Endothelial cell of umbilical vein (primary cell): ENCODE results near the gene C2. TPM values are rescaled to one million over a fixed set of nuclear protein-coding genes. Genes with fewer than 3 reads are reported as not detected.

Source experiments
- BruUV-seq: library from RNA; stranded (reverse); fragments of 400-500 nt; replicated peaks from 2 replicates; lab custom pipeline; 2021; lab: Mats Ljungman, UMichigan
- CTCF ChIA-PET: fragments of 300-600, 350-600 bp; sonication (Branson Sonifier 250); formaldehyde crosslinking; loops from one replicate; lab custom pipeline; 2021; ENCODE audit warnings: antibody characterized with exemption, inconsistent platforms; lab: Charles Lee
- POLR2A ChIA-PET: fragments of 300-600, 350-600 bp; sonication (Branson Sonifier 250); formaldehyde crosslinking; loops from one replicate; lab custom pipeline; 2021; ENCODE audit warnings: antibody characterized with exemption, inconsistent platforms; lab: Charles Lee
- DNase-seq: peaks from one replicate; pipeline ENCODE4 v3.0.0-alpha.2; 2011; ENCODE audit warnings: low read depth, low spot score
- FAIRE-seq: peaks from 2 replicates; lab custom pipeline; 2011; peaks lifted over from hg19 to GRCh38; lab: Jason Lieb, UNC
- H2AFZ ChIP-seq: 2 replicates; pipeline ENCODE4 v1.6.0; 2012; ENCODE audit warnings: low read depth, low read length, control low read depth, inconsistent platforms
- H3K27ac ChIP-seq: 2 replicates; pipeline ENCODE4 v1.5.1; 2011; ENCODE audit warnings: low read depth, mild to moderate bottlenecking, control low read depth, low read length, moderate library complexity; ENCODE audit not compliant: insufficient read depth
- H3K27me3 ChIP-seq, 2 experiments: 2 replicates each; pipeline versions ENCODE4 v1.6.0 to v1.6.1; 2011; ENCODE audit warnings: low read length in 2 of 2, mixed read lengths in 1 of 2; ENCODE audit not compliant: control insufficient read depth in 2 of 2, insufficient read depth in 2 of 2
- H3K36me3 ChIP-seq, 2 experiments: 2 replicates in 1 of 2; 3 replicates in 1 of 2; pipeline ENCODE4 v1.5.1; 2011; ENCODE audit warnings: low read length in 2 of 2, mild to moderate bottlenecking in 1 of 2, moderate library complexity in 1 of 2; ENCODE audit not compliant: control insufficient read depth in 2 of 2, insufficient read depth in 2 of 2; ENCODE audit errors: extremely low read depth in 1 of 2
- H3K4me1 ChIP-seq: 3 replicates; pipeline ENCODE4 v1.5.1; 2011; ENCODE audit warnings: mild to moderate bottlenecking, low read length; ENCODE audit not compliant: control insufficient read depth, insufficient read depth; ENCODE audit errors: extremely low read depth
- H3K4me2 ChIP-seq: 2 replicates; pipeline ENCODE4 v1.6.1; 2011; ENCODE audit warnings: low read length, control low read depth, mixed read lengths; ENCODE audit not compliant: insufficient read depth
- H3K4me3 ChIP-seq, 3 experiments: fragments of 200-600 bp in 1 of 3; sonication (generic), shearing (Covaris generic) in 1 of 3; replicated peaks in 1 of 3; 2 replicates each; pipeline ENCODE4 v1.5.1; 2011 to 2016; ENCODE audit warnings: control low read depth in 3 of 3, low read length in 3 of 3, mild to moderate bottlenecking in 2 of 3, inconsistent platforms in 1 of 3, low read depth in 1 of 3, moderate library complexity in 1 of 3; ENCODE audit not compliant: insufficient read depth in 1 of 3
- H3K79me2 ChIP-seq: 2 replicates; pipeline ENCODE4 v1.6.0; 2012; ENCODE audit warnings: low read length, inconsistent platforms; ENCODE audit not compliant: control insufficient read depth, insufficient read depth
- H3K9ac ChIP-seq: replicated peaks from 2 replicates; pipeline ENCODE3; 2011; ENCODE audit warnings: low read length, control low read depth; ENCODE audit not compliant: insufficient read depth; ENCODE audit errors: extremely low read depth
- H3K9me1 ChIP-seq: replicated peaks from 3 replicates; pipeline ENCODE4 v1.6.0; 2011; ENCODE audit warnings: mild to moderate bottlenecking, low read length; ENCODE audit not compliant: control insufficient read depth, insufficient read depth; ENCODE audit errors: extremely low read depth
- H3K9me3 ChIP-seq: replicated peaks from 2 replicates; pipeline ENCODE4 v1.5.1; 2012; ENCODE audit warnings: low read length, inconsistent platforms; ENCODE audit not compliant: control insufficient read depth, insufficient read depth
- H4K20me1 ChIP-seq: replicated peaks from 2 replicates; pipeline ENCODE3; 2011; ENCODE audit warnings: mild to moderate bottlenecking, low read length; ENCODE audit not compliant: control insufficient read depth, insufficient read depth; ENCODE audit errors: extremely low read depth
- CTCF ChIP-seq, 2 donors: IDR thresholded peaks; 1 replicate in 1 of 2; 2 replicates in 1 of 2; pipeline ENCODE4 v1.5.1; 2011; ENCODE audit warnings: low read length in 2 of 2, mild to moderate bottlenecking in 2 of 2, moderate library complexity in 2 of 2, control low read depth in 1 of 2, inconsistent platforms in 1 of 2, low read depth in 1 of 2; ENCODE audit not compliant: insufficient read depth in 1 of 2; ENCODE audit errors: extremely low read depth in 1 of 2
- EZH2 ChIP-seq: IDR thresholded peaks from 2 replicates; pipeline ENCODE4 v1.6.1; 2012; ENCODE audit warnings: borderline replicate concordance, low read depth, mild to moderate bottlenecking, moderate library complexity, low read length, inconsistent platforms; ENCODE audit not compliant: severe bottlenecking
- FOS ChIP-seq: IDR thresholded peaks from 2 replicates; pipeline ENCODE4 v1.6.1; 2011; ENCODE audit warnings: mild to moderate bottlenecking, low read length, moderate library complexity, borderline replicate concordance; ENCODE audit not compliant: insufficient read depth
- GATA2 ChIP-seq: IDR thresholded peaks from 2 replicates; pipeline ENCODE4 v1.7.0; 2011; ENCODE audit warnings: low read depth, mild to moderate bottlenecking, moderate library complexity, mixed read lengths, low read length; ENCODE audit not compliant: insufficient read length, insufficient read depth
- JUN ChIP-seq: IDR thresholded peaks from 2 replicates; pipeline ENCODE4 v1.6.1; 2011; ENCODE audit warnings: borderline replicate concordance, low read depth; ENCODE audit not compliant: insufficient read length, insufficient read depth
- MAX ChIP-seq: IDR thresholded peaks from 2 replicates; pipeline ENCODE4 v1.6.1; 2011; ENCODE audit not compliant: insufficient read depth, insufficient read length
- MYC ChIP-seq: IDR thresholded peaks from one replicate; pipeline ENCODE4 v1.6.1; 2011; ENCODE audit warnings: mild to moderate bottlenecking, low read depth, low read length
- POLR2A ChIP-seq: IDR thresholded peaks from 2 replicates; pipeline ENCODE4 v1.6.1; 2012; ENCODE audit warnings: low read depth, mild to moderate bottlenecking, control low read depth, low read length
- POLR2AphosphoS5 ChIP-seq: IDR thresholded peaks from 2 replicates; pipeline ENCODE4 v1.6.1; 2012; ENCODE audit warnings: low read depth, mild to moderate bottlenecking, control low read depth, low read length, moderate library complexity; ENCODE audit not compliant: insufficient read depth
- dilution Hi-C: fragments of 300-500 bp; cut with MboI; formaldehyde crosslinking; loops from one replicate; pipeline ENCODE4 v1.15.0; 2019; ENCODE audit warnings: low sequenced_read_pairs; ENCODE audit not compliant: extremely low pct_ligation_motif_present
- intact Hi-C: fragments of 100-400 bp; cut with micrococcal nuclease; formaldehyde crosslinking; loops from one replicate; pipeline ENCODE4 v1.10.0; 2022
- polyA plus RNA-seq, 4 experiments: library from polyadenylated mRNA; depleted of rRNA in 3 of 4; stranded (reverse) in 3 of 4; unstranded in 1 of 4; fragments of >200 nt; gene quantifications; 2 replicates each; pipeline versions ENCODE4 v1.2.1 to v1.2.3, GENCODE V29; 2011 to 2012; ENCODE audit warnings: missing spikeins in 1 of 4
- total RNA-seq: library from RNA; stranded (reverse); gene quantifications from 2 replicates; pipeline ENCODE4 v1.2.3, GENCODE V29; 2021

Gene C2
- total and polyA plus RNA-seq, 2 donors (not counting 3 experiments of a cell fraction or from before 2014, with no cell fraction given) = 0.60 TPM; not detected in 1

GRCh38 chr6:31886541-31886991, 41.0 kb upstream of the C2 start:
- FAIRE-seq = no peak
- Histone ChIP-seq H3K4me1 (no peaks in the 10 kb centered on the region), H3K79me2 (no peaks in the 10 kb centered on the region), H3K27me3 (no peaks in the 10 kb centered on the region), H3K27ac (no peak overlapping the region), H3K9me1 (no peaks in the 10 kb centered on the region), H4K20me1 (no peaks in the 10 kb centered on the region), H3K36me3 (peaks cover 8 to 49% of the 10 kb centered on the region in 2 experiments), H3K9ac (no peak overlapping the region), H3K9me3 (no peaks in the 10 kb centered on the region), H2AFZ (no peak overlapping the region), H3K4me3 (no peak overlapping the region), H3K4me2 (no peak overlapping the region)
- intact Hi-C loops (no loop called here), dilution Hi-C loops (no loop called here)
- no peak for DNase-seq
- TF ChIP-seq JUN (no peak), POLR2AphosphoS5 (no peak), FOS (no peak)
- BruUV-seq = no TSS peak
- ChIA-PET POLR2A (no interaction called here), CTCF (interaction anchor here (1.0 to 1.1 kb wide), 2 partner anchors 10 to 11 kb away, joined by 3 to 4 read pairs; partner anchors contain the start of gene EHMT2)

- no TSS peak for BruUV-seq
- H4K20me1 ChIP-seq = no peaks in the 10 kb centered on the region
- ChIA-PET CTCF (interaction anchor here (0.9 to 2.5 kb wide), 6 partner anchors 9 to 345 kb away, joined by 3 to 8 read pairs (median 4); partner anchors contain the start of gene EHMT2), POLR2A (no interaction called here)
- H2AFZ ChIP-seq = no peak overlapping the region
- dilution Hi-C loops (no loop called here), intact Hi-C loops (loop anchor here (2.0 kb wide), 1 partner anchor 207 kb away; the partner anchor contains the start of gene LY6G5C)
- no peak overlapping the region for H3K9ac ChIP-seq
- no peak for DNase-seq
- no peaks in the 10 kb centered on the region for H3K9me3 ChIP-seq
- FAIRE-seq = no peak
- H3K79me2 ChIP-seq = no peaks in the 10 kb centered on the region
- H3K27ac ChIP-seq = no peak overlapping the region
- H3K27me3 ChIP-seq = no peaks in the 10 kb centered on the region
- H3K9me1 ChIP-seq = no peaks in the 10 kb centered on the region
- H3K4me2 ChIP-seq = no peak overlapping the region
- H3K36me3 ChIP-seq = peaks cover 8 to 46% of the 10 kb centered on the region in 2 experiments
- H3K4me3 ChIP-seq = no peak overlapping the region
- TF ChIP-seq FOS (no peak), POLR2A (no peak), MYC (no peak), JUN (no peak), GATA2 (no peak), MAX (no peak), EZH2 (no peak), CTCF (IDR thresholded peaks at IDR 0.05; ENCODE audit: extremely low read depth in 1 of 2, insufficient read depth in 1 of 2, low read depth in 1 of 2, low read length in 2 of 2) (no peak), POLR2AphosphoS5 (no peak)
- H3K4me1 ChIP-seq = no peaks in the 10 kb centered on the region
Measured at GRCh38 chr6:31887173-31888007, 40.1 kb upstream of the C2 start.
